Measurements from ENCODE around the gene ZNF444.

The ZNF444 gene

GRCh38 chr19:56108447-56109195, 32.5 kb upstream of the ZNF444 start:
- TF ChIP-seq CTCF (IDR thresholded peaks at IDR 0.05; ENCODE audit: extremely low read depth, insufficient read depth, missing control alignments), result no peak
- in situ Hi-C loops (cut with MboI; ENCODE audit: low pct_unique_long_range_greater_than_20kb, low sequenced_read_pairs, unreplicated experiment), result no loop called here
- DNase-seq (ENCODE audit: low spot score), result no peak

- no peak for DNase-seq (ENCODE audit: low spot score)
- in situ Hi-C loops (cut with MboI; ENCODE audit: low pct_unique_long_range_greater_than_20kb, low sequenced_read_pairs, unreplicated experiment), result no loop called here
- TF ChIP-seq CTCF (IDR thresholded peaks at IDR 0.05; ENCODE audit: extremely low read depth, insufficient read depth, missing control alignments), result no peak
Observed at GRCh38 chr19:56109226-56109625, 31.9 kb upstream of the ZNF444 start.

- in situ Hi-C loops (cut with MboI; ENCODE audit: low pct_unique_long_range_greater_than_20kb, low sequenced_read_pairs, unreplicated experiment), result no loop called here
- TF ChIP-seq CTCF (IDR thresholded peaks at IDR 0.05; ENCODE audit: extremely low read depth, insufficient read depth, missing control alignments), result no peak
- DNase-seq (ENCODE audit: low spot score), result no peak
Observed at GRCh38 chr19:56110515-56111448, 30.3 kb upstream of the ZNF444 start.

- DNase-seq (ENCODE audit: low spot score), result peak; percentile 64
- TF ChIP-seq CTCF (IDR thresholded peaks at IDR 0.05; ENCODE audit: extremely low read depth, insufficient read depth, missing control alignments), result no peak
- in situ Hi-C loops (cut with MboI; ENCODE audit: low pct_unique_long_range_greater_than_20kb, low sequenced_read_pairs, unreplicated experiment), result no loop called here
Observed at GRCh38 chr19:56111601-56112312, 29.3 kb upstream of the ZNF444 start.

- no peak for TF ChIP-seq CTCF (IDR thresholded peaks at IDR 0.05; ENCODE audit: extremely low read depth, insufficient read depth, missing control alignments)
- DNase-seq (ENCODE audit: low spot score), result peak; percentile 27
- in situ Hi-C loops (cut with MboI; ENCODE audit: low pct_unique_long_range_greater_than_20kb, low sequenced_read_pairs, unreplicated experiment), result no loop called here
Observed at GRCh38 chr19:56112313-56112709, 28.8 kb upstream of the ZNF444 start.

- in situ Hi-C loops (cut with MboI; ENCODE audit: low pct_unique_long_range_greater_than_20kb, low sequenced_read_pairs, unreplicated experiment), result no loop called here
- no peak for DNase-seq (ENCODE audit: low spot score)
- no peak for TF ChIP-seq CTCF (IDR thresholded peaks at IDR 0.05; ENCODE audit: extremely low read depth, insufficient read depth, missing control alignments)
Observed at GRCh38 chr19:56113074-56113632, 27.9 kb upstream of the ZNF444 start.
